A549 (cell line): ENCODE results near the gene PRKAB2. TPM values are rescaled to one million over a fixed set of nuclear protein-coding genes. Genes with fewer than 3 reads are reported as not detected.

Experiments used
- ATAC-seq, 2 experiments: fragments of 200-7000 bp in 1 of 2; fragments of >200 bp in 1 of 2; cut with Nextera tagmentation in 1 of 2; cut with Tn5 transposase in 1 of 2; 3 replicates each; pipeline versions ENCODE4 v1.8.0 to v1.9.1; 2018 to 2020; ENCODE audit warnings: mild to moderate bottlenecking in 1 of 2, moderate library complexity in 1 of 2
- CTCF ChIA-PET: fragments of 300-600 bp; sonication (Branson Sonifier 250); formaldehyde crosslinking; extraction: SDS; loops from one replicate; lab custom pipeline; 2021; ENCODE audit warnings: antibody characterized with exemption, inconsistent platforms; lab: Yijun Ruan, JAX
- POLR2A ChIA-PET: fragments of 350-600 bp; formaldehyde crosslinking; extraction: SDS; loops from one replicate; lab custom pipeline; 2021; ENCODE audit warnings: antibody characterized with exemption, inconsistent platforms; lab: Yijun Ruan, JAX
- DNase-seq, 2 experiments: peaks; one replicate each; pipeline versions ENCODE4 v3.0.0 to v3.0.0-alpha.2; 2011 to 2016; ENCODE audit warnings: low read depth in 1 of 2, low spot score in 1 of 2
- FAIRE-seq: peaks from 2 replicates; lab custom pipeline; 2011; peaks lifted over from hg19 to GRCh38; lab: Jason Lieb, UNC
- H3K27ac ChIP-seq, 2 experiments: fragments of >200 bp; sonication (Bioruptor Twin); formaldehyde crosslinking; 3 replicates each; pipeline ENCODE4 v1.5.1; 2016 to 2017
- H3K4me1 ChIP-seq: fragments of >200 bp; sonication (Bioruptor Twin); formaldehyde crosslinking; 3 replicates; pipeline ENCODE4 v1.6.1; 2016
- H3K4me2 ChIP-seq: fragments of >200 bp; sonication (Bioruptor Twin); formaldehyde crosslinking; 3 replicates; pipeline ENCODE4 v1.6.1; 2016
- H3K4me3 ChIP-seq: fragments of >200 bp; sonication (Bioruptor Twin); formaldehyde crosslinking; 3 replicates; pipeline ENCODE4 v1.5.1; 2016
- H3K9me3 ChIP-seq: fragments of >200 bp; sonication (Bioruptor Twin); formaldehyde crosslinking; 3 replicates; pipeline ENCODE4 v1.6.1; 2016
- CTCF ChIP-seq: fragments of >200 bp; sonication (Bioruptor Twin); formaldehyde crosslinking; IDR thresholded peaks from 3 replicates; pipeline ENCODE4 v1.5.1; 2016
- HOXB5 ChIP-seq: fragments of 250-450 bp; sonication (Bioruptor Pico); IDR thresholded peaks from 2 replicates; pipeline ENCODE4 v1.5.0; 2020; ENCODE audit warnings: mild to moderate bottlenecking, moderate library complexity
- KDM1A ChIP-seq: fragments of 200-600 bp; sonication (generic); IDR thresholded peaks from 2 replicates; pipeline ENCODE4 v1.6.1; 2016; ENCODE audit warnings: low read depth, mild to moderate bottlenecking
- POLR2A ChIP-seq: IDR thresholded peaks from 2 replicates; pipeline ENCODE4 v1.6.1; 2012; ENCODE audit warnings: mild to moderate bottlenecking, low read length
- RARB ChIP-seq: fragments of 250-450 bp; sonication (Bioruptor Pico); IDR thresholded peaks from 2 replicates; pipeline ENCODE4 v1.8.0; 2021; ENCODE audit warnings: mild to moderate bottlenecking, moderate library complexity
- WGBS: methylation state at CpG from one replicate; pipeline ENCODE4 v1.1.6; 2017; ENCODE audit errors: missing lambda C conversion rate; 5-methylcytosine and 5-hydroxymethylcytosine counted together
- polyA plus RNA-seq, 4 experiments: library from polyadenylated mRNA; depleted of rRNA in 3 of 4; stranded (reverse); fragments of >200 nt; fragmentation: RNase III in 1 of 4; extraction: RNeasy Plus Mini Kit Qiagen cat#74134 plus additional on column Dnase treatment in 1 of 4; gene quantifications; 2 replicates in 3 of 4; 3 replicates in 1 of 4; pipeline ENCODE4 v1.2.3, GENCODE V29; 2011 to 2017

Gene PRKAB2
- polyA plus RNA-seq, 2 of the 4 experiments (the other 2 are of a cell fraction) = 11.4 to 22.4 TPM

DNA sequence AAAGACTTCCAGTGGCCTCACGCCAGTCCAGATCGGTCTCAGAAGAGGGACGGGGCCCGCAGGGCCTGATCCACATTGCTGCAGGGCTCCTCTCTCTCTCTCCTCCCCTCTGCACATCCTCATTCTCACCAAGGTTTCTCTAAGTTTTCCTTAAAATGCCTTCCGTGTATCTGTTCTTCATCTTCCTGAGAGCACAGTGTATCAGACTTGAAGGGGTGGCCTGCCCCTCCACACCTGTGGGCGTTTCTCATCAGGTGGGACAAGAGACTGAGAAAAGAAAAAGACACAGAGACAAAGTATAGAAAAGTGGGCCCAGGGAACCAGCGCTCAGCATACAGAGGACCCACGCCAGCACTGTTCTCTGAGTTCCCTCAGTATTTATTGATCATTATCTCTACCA, 66.4 kb downstream of the PRKAB2 start:
- FAIRE-seq (no peak), ATAC-seq (no peak), DNase-seq (no peak)
- TF ChIP-seq KDM1A (no peak), POLR2A (no peak), RARB (CRISPR knock-in tag) (no peak), CTCF (no peak), HOXB5 (CRISPR knock-in tag) (no peak)
- Histone ChIP-seq H3K27ac (no peak overlapping the region), H3K4me1 (no peaks in the 10 kb centered on the region), H3K4me2 (no peak overlapping the region), H3K9me3 (no peaks in the 10 kb centered on the region), H3K4me3 (no peak overlapping the region)
- 33% methylated on average over 8 of the region's 8 CpGs for WGBS
- ChIA-PET CTCF (no interaction called here), POLR2A (no interaction called here)

Other genes starting within 250 kb of the PRKAB2 start
- 10.2 and 11.2 TPM in 2 replicates for gene NBPF12, start 234.1 kb downstream of the PRKAB2 start, polyA plus RNA-seq (2011; rRNA removed)
- gene NBPF12, start 234.1 kb downstream of the PRKAB2 start, polyA plus RNA-seq (2017; fragmentation: RNase III; extraction: RNeasy Plus Mini Kit Qiagen cat#74134 plus additional on column Dnase treatment) = 7.1 to 7.9 TPM (median 7.4 TPM) in 3 replicates
- gene FMO5, start 52.9 kb upstream of the PRKAB2 start, polyA plus RNA-seq (2011; rRNA removed) = 3.4 and 3.8 TPM in 2 replicates
- 0.25 to 0.50 TPM (median 0.37 TPM) in 3 replicates for gene FMO5, start 52.9 kb upstream of the PRKAB2 start, polyA plus RNA-seq (2017; fragmentation: RNase III; extraction: RNeasy Plus Mini Kit Qiagen cat#74134 plus additional on column Dnase treatment)
- gene CHD1L, start 70.2 kb upstream of the PRKAB2 start, polyA plus RNA-seq (2011; rRNA removed) = 48.4 and 61.2 TPM in 2 replicates
- 36.7 to 40.1 TPM (median 37.0 TPM) in 3 replicates for gene CHD1L, start 70.2 kb upstream of the PRKAB2 start, polyA plus RNA-seq (2017; fragmentation: RNase III; extraction: RNeasy Plus Mini Kit Qiagen cat#74134 plus additional on column Dnase treatment)